Cerebellar nuclear complex (tissue), 1 donor: ENCODE data around the gene MVB12B.

Experiments used
- DNase-seq, 2 experiments: peaks; one replicate each; lab custom pipeline; 2025; lab: John Stamatoyannopoulos, UW

MVB12B gene

DNA sequence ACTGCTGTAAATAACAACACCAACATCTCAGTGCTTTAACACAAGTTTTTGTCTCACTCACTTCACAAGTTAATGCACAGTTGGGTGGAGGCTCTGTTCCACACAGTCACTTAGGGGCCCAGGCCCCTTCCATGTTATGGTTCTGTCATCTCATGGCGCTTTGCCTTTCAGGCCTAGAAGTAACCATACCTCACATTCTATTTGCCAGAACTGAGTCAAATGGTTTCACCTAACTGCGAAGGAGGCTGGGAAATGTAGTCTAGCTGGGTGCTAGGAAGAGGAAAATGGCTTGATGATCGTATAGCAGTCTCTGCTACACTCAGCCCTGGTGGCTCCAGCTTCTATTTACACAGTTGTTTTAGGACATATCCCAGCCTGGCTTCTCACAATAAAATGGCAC lies 23.1 kb upstream of the MVB12B start:
- no peak for DNase-seq

DNA sequence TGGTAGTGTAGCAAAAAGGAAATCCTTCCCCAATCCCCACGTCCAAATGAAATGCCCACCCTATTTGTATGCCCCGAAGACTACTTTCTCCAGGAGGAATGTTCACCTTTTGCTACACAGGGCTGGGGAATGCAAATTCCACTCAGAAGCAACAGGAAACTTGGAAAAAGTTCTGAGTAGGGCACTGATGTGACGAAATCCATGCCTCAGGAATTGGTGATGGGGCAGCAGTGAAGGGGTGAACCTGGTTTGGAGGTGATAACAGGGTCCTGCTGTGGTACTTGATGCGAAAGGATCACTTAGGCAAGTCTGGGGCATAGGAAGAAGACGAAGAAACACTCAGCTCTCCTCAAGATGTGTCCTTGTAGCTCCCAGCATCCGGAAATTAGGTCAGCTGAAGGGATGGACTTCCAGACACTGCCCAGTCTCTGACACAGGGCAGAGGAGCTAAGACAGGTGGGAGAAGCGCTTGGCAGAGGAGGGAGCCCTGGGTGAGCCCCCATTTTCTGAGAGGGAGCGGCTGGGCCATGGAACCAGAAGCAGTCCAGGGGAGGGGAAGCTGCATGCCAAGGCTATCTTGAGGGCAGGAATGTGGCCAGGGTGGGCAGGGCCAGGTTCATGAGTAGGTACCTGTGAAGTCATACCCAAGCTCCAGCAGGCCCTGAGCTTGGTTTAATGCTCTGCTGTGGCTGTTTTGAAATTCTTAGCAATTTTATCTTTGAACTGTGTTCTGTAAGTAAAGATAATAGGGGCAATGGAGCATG lies 22.2 kb upstream of the MVB12B start:
- no peak for DNase-seq

- DNase-seq, result no peak
Observed at GRCh38 chr9:126304971-126305320, 21.7 kb upstream of the MVB12B start.

DNA sequence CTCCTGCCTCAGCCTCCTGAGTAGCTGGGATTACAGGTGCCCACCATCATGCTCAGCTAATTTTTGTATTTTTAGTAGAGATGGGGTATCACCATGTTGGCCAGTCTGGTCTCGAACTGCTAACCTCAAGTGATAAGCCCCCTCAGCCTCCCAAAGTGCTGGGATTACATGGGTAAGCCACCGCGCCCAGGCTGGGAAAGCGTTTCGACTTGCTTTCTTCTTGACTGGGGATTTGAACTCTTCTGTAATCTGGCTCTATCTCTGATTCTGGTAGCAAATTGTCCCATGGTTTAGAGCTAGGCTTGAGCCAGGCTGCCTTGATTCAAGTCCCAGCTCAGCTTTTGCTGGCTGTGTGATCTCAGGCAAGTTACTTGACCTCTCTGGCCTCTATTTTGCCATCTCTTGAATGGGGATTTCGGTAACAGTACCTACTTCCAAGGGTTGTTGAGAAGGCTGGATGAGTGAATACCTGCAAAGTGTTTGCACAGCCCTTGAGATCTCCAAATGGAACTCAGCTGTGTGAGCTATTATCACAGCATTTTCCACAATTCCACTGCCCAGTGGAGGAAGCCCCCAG lies 20.5 kb upstream of the MVB12B start:
- DNase-seq, result no peak

- no peak for DNase-seq
Observed at GRCh38 chr9:126307322-126308061, 19.1 kb upstream of the MVB12B start.

DNA sequence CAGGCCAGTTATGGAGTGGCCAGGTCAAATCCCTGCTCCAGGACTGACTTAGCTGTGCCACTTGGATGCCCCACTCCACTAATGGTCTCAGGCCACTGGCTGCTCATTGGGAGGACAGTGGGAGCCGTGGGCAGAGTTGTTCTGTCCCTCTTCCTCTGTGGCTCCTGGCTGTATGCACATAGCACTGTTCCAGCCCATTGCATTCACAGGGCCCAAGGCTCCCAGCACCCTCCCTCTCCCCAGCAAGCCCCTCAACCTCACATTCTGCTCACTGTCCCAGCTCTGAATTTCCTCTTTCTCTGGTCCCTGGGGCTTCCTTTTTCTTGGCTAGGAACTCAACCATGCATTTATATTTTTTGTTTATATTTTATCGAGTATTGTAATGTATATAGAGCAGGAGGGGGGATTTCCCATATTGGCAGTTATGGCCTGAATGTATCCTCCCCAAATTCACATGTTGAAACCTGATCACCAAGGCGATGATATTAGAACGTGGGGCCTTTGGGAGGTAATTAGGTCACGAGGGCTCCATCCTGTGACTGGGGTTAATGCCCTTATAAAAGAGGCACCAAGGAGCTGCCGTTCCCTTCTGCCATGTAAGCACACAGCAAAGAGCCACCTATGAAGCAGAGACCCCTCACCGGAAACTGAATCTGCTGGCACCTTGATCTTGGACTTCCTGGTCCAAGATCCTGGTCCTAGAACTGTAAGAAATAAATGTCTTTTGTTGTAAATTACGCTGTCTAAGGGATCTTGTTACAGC lies 17.0 kb upstream of the MVB12B start:
- no peak for DNase-seq

- no peak for DNase-seq
Observed at GRCh38 chr9:126312584-126313551, 13.8 kb upstream of the MVB12B start.

GRCh38 chr9:126316085-126316655 lies 10.5 kb upstream of the MVB12B start:
- DNase-seq, result no peak

DNA sequence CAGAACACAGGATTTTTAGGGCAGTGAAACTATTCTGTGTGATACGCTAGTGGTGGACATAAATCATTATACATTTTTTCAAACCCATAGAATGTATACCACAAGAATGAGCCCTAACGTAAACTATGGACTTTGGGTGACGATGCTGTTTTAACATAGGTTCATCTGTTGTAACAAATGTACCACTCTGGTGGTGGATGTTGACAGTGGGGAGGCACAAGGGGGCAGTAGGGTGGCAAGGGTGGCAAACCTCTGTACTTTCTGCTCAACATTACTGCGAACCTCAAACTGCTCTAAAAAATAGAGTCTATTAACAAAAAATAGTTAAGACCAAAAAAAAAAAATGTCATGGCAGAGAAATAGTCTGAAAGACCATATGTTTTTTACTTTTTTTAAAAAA lies 9.1 kb upstream of the MVB12B start:
- DNase-seq, result no peak

DNA sequence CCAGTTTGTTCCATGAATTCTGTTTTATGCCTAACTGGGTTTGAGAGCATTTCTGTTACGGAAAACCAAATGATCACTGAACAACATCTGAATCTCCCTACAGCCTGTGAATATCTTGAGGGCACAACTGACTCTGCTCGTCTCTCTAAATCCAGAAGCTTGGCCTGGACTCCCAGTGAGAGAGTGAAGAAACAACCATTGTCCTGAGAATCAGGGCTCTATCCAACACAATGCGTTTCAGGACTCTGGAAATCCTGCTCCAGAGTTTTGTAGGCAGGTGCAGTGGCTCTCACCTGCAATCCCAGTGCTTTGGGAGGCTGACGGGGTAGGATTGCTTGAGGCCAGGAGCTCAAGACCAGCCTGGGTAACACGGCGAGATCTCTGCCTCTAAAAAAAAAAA lies 7.8 kb upstream of the MVB12B start:
- DNase-seq, result no peak

GRCh38 chr9:126319671-126320070 lies 7.0 kb upstream of the MVB12B start:
- no peak for DNase-seq

- DNase-seq, result no peak
Observed at GRCh38 chr9:126320158-126320922, 6.3 kb upstream of the MVB12B start.

- no peak for DNase-seq
Observed at GRCh38 chr9:126321742-126322141, 4.9 kb upstream of the MVB12B start.

- no peak for DNase-seq
Observed at GRCh38 chr9:126325821-126326220, 808 bp upstream of the MVB12B start.

DNA sequence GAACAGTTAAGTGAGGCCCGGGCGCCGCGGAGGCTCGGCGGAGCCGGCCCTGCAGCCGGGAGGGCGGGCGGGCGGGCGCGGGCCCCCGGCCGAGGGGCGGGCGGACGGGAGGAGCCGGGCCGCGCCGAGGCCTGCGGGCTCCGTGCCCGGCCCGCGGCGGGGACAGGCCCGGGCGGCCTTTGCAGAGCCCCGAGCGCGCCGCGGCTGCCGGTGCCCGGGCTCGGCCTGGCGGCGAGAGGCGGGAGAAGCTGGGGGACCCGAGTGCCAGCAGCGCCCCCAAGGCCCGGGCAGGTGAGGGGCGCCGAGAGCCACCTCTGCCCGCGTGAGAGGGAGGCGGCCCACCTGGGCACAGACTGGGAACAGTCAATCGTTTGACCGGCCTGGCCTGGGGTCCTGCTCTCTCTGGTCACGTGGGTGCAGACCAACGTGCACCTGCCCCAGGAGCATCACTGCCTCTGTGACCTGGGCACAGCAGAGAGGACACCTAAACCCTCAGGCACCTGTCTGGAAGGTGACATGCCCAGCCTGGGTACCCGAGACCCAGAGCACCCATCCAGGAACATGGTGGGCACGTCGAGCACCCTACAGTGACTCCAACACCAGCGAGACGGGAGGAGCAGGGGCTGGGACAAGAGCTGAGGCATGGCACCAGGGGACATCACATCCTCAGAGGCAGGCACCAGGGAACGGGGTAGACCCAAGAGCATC lies 531 bp downstream of the MVB12B start:
- DNase-seq, result no peak

DNA sequence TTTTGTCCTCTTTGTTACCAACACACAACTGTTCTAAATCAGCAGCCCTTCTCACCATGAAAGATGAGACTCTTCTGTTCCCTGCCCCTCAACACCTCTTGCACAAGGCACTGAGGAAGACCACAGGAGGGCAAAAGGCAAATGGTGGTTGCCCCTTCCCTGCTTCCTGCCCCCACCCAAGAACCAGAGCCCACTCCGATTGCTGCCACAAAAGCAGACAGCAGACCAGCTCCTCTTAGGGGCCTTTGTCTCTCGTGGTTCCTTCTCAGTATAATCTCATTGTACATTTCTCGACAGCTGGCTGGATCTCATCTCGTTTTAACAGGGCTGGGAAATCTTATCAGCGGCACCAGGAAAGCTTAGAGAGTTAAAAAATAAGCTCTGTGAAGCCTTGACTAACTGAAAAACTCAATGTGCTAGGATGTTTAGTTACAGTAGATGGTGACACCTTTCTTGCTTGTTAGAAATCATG lies 1.1 kb downstream of the MVB12B start:
- DNase-seq, result no peak

DNA sequence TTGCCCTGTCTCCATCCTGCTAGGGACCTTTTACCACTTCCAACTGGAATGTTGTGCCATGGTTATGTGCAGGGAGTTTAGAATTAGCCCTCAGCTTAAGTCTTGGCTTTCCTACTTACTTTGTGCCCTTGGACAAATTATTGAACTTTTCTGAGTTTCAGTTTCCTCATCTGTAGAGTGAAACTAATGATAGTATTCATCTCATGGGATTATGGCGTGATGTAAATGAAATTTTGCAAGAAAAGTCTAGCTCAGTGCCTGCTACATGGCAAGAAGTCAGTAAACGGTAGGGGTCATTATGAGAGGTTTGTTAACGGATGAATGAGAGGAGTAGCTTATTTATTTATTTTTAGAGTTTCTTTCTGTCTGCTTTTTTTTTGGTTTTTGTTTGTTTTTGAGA lies 1.8 kb downstream of the MVB12B start:
- DNase-seq, result no peak

GRCh38 chr9:126329476-126330275 lies 3.0 kb downstream of the MVB12B start:
- no peak for DNase-seq

GRCh38 chr9:126330536-126330935 lies 3.9 kb downstream of the MVB12B start:
- DNase-seq, result no peak
